IMR-90 (cell line): Measurements from ENCODE around the gene SIN3B. TPM values are rescaled to one million over a fixed set of nuclear protein-coding genes. Genes with fewer than 3 reads are reported as not detected.

Experiments
- ATAC-seq: fragments of 200-7000 bp; cut with Tn5 transposase; 2 replicates; pipeline ENCODE4 v1.9.1; 2020; ENCODE audit warnings: low read depth, mild to moderate bottlenecking, moderate library complexity
- BruUV-seq: library from RNA; stranded (reverse); fragments of 400-500 nt; replicated peaks from 2 replicates; lab custom pipeline; 2021; lab: Mats Ljungman, UMichigan
- CTCF ChIA-PET: fragments of 300-600 bp; formaldehyde crosslinking; extraction: SDS; loops from one replicate; lab custom pipeline; 2021; ENCODE audit warnings: antibody characterized with exemption; lab: Yijun Ruan, JAX
- POLR2A ChIA-PET: fragments of 300-600 bp; sonication (Branson Sonifier 250); formaldehyde crosslinking; loops from one replicate; lab custom pipeline; 2022; ENCODE audit warnings: antibody characterized with exemption; ENCODE audit not compliant: unreplicated experiment; lab: Charles Lee
- DNase-seq: peaks from one replicate; pipeline ENCODE4 v3.0.0; 2013
- H2AFZ ChIP-seq: replicated peaks from 2 replicates; pipeline ENCODE3; 2013; ENCODE audit warnings: low read length, mild to moderate bottlenecking; ENCODE audit not compliant: poor library complexity
- H2AK5ac ChIP-seq: 2 replicates; pipeline ENCODE4 v1.6.1; 2013; ENCODE audit warnings: low read depth, low read length, inconsistent platforms
- H2AK9ac ChIP-seq: replicated peaks from 2 replicates; pipeline ENCODE3; 2013; ENCODE audit warnings: mild to moderate bottlenecking, low read depth, low read length, moderate library complexity; ENCODE audit not compliant: poor library complexity
- H2BK120ac ChIP-seq: 2 replicates; pipeline ENCODE4 v1.6.1; 2013; ENCODE audit warnings: low read depth, low read length, inconsistent platforms
- H2BK15ac ChIP-seq: 3 replicates; pipeline ENCODE4 v1.6.1; 2013; ENCODE audit warnings: low read depth, low read length, inconsistent platforms
- H2BK20ac ChIP-seq: 2 replicates; pipeline ENCODE4 v1.6.1; 2013; ENCODE audit warnings: low read depth, mild to moderate bottlenecking, inconsistent platforms, low read length, moderate library complexity
- H2BK5ac ChIP-seq: 2 replicates; pipeline ENCODE4 v1.6.1; 2013; ENCODE audit warnings: mild to moderate bottlenecking, low read depth, low read length, inconsistent platforms; ENCODE audit not compliant: poor library complexity, severe bottlenecking
- H3K14ac ChIP-seq: replicated peaks from 2 replicates; pipeline ENCODE4 v1.6.1; 2013; ENCODE audit warnings: low read depth, low read length, inconsistent platforms
- H3K18ac ChIP-seq: 2 replicates; pipeline ENCODE4 v1.6.1; 2013; ENCODE audit warnings: low read depth, low read length, control low read depth
- H3K23ac ChIP-seq: 2 replicates; pipeline ENCODE4 v1.6.1; 2013; ENCODE audit warnings: low read depth, low read length, inconsistent platforms
- H3K27ac ChIP-seq: 2 replicates; pipeline ENCODE4 v1.5.1; 2013; ENCODE audit warnings: mild to moderate bottlenecking, control low read depth, low read length; ENCODE audit not compliant: insufficient read depth
- H3K27me3 ChIP-seq: 2 replicates; pipeline ENCODE4 v1.6.1; 2013; ENCODE audit warnings: low read length; ENCODE audit not compliant: control insufficient read depth, insufficient read depth
- H3K36me3 ChIP-seq: 2 replicates; pipeline ENCODE4 v1.6.1; 2013; ENCODE audit warnings: low read length, mixed read lengths; ENCODE audit not compliant: control insufficient read depth, insufficient read depth
- H3K4ac ChIP-seq: 2 replicates; pipeline ENCODE4 v1.6.1; 2013; ENCODE audit warnings: low read depth, low read length, inconsistent platforms
- H3K4me1 ChIP-seq: 2 replicates; pipeline ENCODE4 v1.6.1; 2013; ENCODE audit warnings: low read length, mixed read lengths; ENCODE audit not compliant: control insufficient read depth, insufficient read depth
- H3K4me2 ChIP-seq: 2 replicates; pipeline ENCODE4 v1.6.1; 2013; ENCODE audit warnings: low read depth, mild to moderate bottlenecking, control low read depth, low read length, moderate library complexity
- H3K4me3 ChIP-seq: 2 replicates; pipeline ENCODE4 v1.5.1; 2013; ENCODE audit warnings: low read depth, mild to moderate bottlenecking, control low read depth, low read length, moderate library complexity; ENCODE audit not compliant: insufficient read depth
- H3K56ac ChIP-seq: 2 replicates; pipeline ENCODE4 v1.6.1; 2013; ENCODE audit warnings: low read length, inconsistent platforms; ENCODE audit not compliant: insufficient read depth; ENCODE audit errors: extremely low read depth
- H3K79me1 ChIP-seq, 2 experiments: 2 replicates each; pipeline ENCODE4 v1.6.1; 2013; ENCODE audit warnings: low read length in 2 of 2, inconsistent platforms in 1 of 2, low read depth in 1 of 2
- H3K9ac ChIP-seq: 2 replicates; pipeline ENCODE4 v1.6.1; 2013; ENCODE audit warnings: low read depth, low read length, control low read depth
- H3K9me1 ChIP-seq: 2 replicates; pipeline ENCODE4 v1.6.1; 2013; ENCODE audit warnings: low read length, inconsistent platforms; ENCODE audit not compliant: insufficient read depth
- H3K9me3 ChIP-seq: 2 replicates; pipeline ENCODE4 v1.6.1; 2013; ENCODE audit warnings: low read length; ENCODE audit not compliant: control insufficient read depth, insufficient read depth
- H4K20me1 ChIP-seq: 2 replicates; pipeline ENCODE4 v1.6.1; 2013; ENCODE audit warnings: low read length, inconsistent platforms; ENCODE audit not compliant: insufficient read depth
- H4K5ac ChIP-seq: 2 replicates; pipeline ENCODE4 v1.6.1; 2013; ENCODE audit warnings: mild to moderate bottlenecking, low read depth, low read length, control low read depth
- H4K8ac ChIP-seq, 2 experiments: 2 replicates each; pipeline ENCODE4 v1.6.1; 2013; ENCODE audit warnings: low read depth in 2 of 2, low read length in 2 of 2, control low read depth in 1 of 2, inconsistent platforms in 1 of 2
- H4K91ac ChIP-seq: 2 replicates; pipeline ENCODE4 v1.6.1; 2013; ENCODE audit warnings: low read depth, low read length, inconsistent platforms; ENCODE audit not compliant: insufficient read depth
- BHLHE40 ChIP-seq: fragments of 150-350 bp; IDR thresholded peaks from 2 replicates; pipeline ENCODE4 v1.6.1; 2016; ENCODE audit warnings: mild to moderate bottlenecking, low read depth, low read length
- MAZ ChIP-seq: IDR thresholded peaks from 2 replicates; pipeline ENCODE4 v1.6.1; 2012; ENCODE audit warnings: low read depth, mild to moderate bottlenecking, low read length, improper control_type of control experiment, moderate library complexity, borderline replicate concordance
- WGBS, 2 experiments: methylation state at CpG; one replicate each; pipeline versions ENCODE4 v1.1.5 to v1.1.7; 2013; ENCODE audit warnings: missing lambda C conversion rate in 2 of 2; ENCODE audit not compliant: insufficient read length in 1 of 2; ENCODE audit errors: extremely low coverage in 2 of 2; 5-methylcytosine and 5-hydroxymethylcytosine counted together
- dilution Hi-C: fragments of 300-500 bp; cut with HindIII; formaldehyde crosslinking; loops from one replicate; pipeline ENCODE4 v1.14.3; 2018; ENCODE audit warnings: low sequenced_read_pairs; ENCODE audit not compliant: unreplicated experiment
- in situ Hi-C: fragments of 300-500 bp; cut with MboI; formaldehyde crosslinking; loops from 3 replicates; pipeline ENCODE4 v1.14.3; 2019; ENCODE audit warnings: low sequenced_read_pairs, inconsistent platforms, mixed read lengths
- intact Hi-C: fragments of 100-400 bp; cut with micrococcal nuclease; formaldehyde crosslinking; loops from 2 replicates; pipeline ENCODE4 v1.10.0; 2022
- polyA plus RNA-seq, 3 experiments: library from polyadenylated mRNA; depleted of rRNA; stranded (reverse); fragments of >200 nt; gene quantifications; 2 replicates each; pipeline ENCODE4 v1.2.3, GENCODE V29; 2012; ENCODE audit warnings: low replicate concordance in 1 of 3
- total RNA-seq: library from RNA; depleted of rRNA; stranded (reverse); fragments of >200 nt; gene quantifications from 2 replicates; pipeline ENCODE4 v1.2.3, GENCODE V29; 2012
- TF ChIP-seq, protein P1 (sequence below): fragments of 150-350 bp; IDR thresholded peaks from 2 replicates; pipeline ENCODE4 v1.6.1; 2017; ENCODE audit warnings: mild to moderate bottlenecking, antibody characterized with exemption, low read length, low read depth

Gene SIN3B
- total and polyA plus RNA-seq, 2 of the 4 experiments (the other 2 are of a cell fraction), result 7.9 to 40.0 TPM

- intact Hi-C loops, result no loop called here
- Histone ChIP-seq H4K91ac (no peak overlapping the region), H3K27me3 (peaks cover 3% of the 10 kb centered on the region; the same call in 1 of the 2 replicates), H3K56ac (no peak overlapping the region), H2BK15ac (no peak overlapping the region), H3K4me3 (no peak overlapping the region), H4K8ac (no peak overlapping the region), H3K9me3 (no peaks in the 10 kb centered on the region), H2BK5ac (no peak overlapping the region), H3K36me3 (no peaks in the 10 kb centered on the region), H2AK9ac (no peak overlapping the region), H2BK120ac (no peak overlapping the region), H3K4me1 (no peaks in the 10 kb centered on the region), H3K9ac (no peak overlapping the region), H2AK5ac (no peak overlapping the region), H2BK20ac (no peak overlapping the region), H3K27ac (no peak overlapping the region), H3K4me2 (no peak overlapping the region), H3K9me1 (no peaks in the 10 kb centered on the region), H3K14ac (no peak overlapping the region), H3K18ac (no peak overlapping the region), H2AFZ (no peak overlapping the region), H4K5ac (no peak overlapping the region), H3K23ac (no peak overlapping the region), H4K20me1 (no peaks in the 10 kb centered on the region), H3K4ac (no peak overlapping the region), H3K79me1 (no peaks in the 10 kb centered on the region)
- dilution Hi-C loops, result no loop called here
- TF ChIP-seq BHLHE40 (0 out of 2 replicates have a peak, but pooled peaks have one; percentile 9), MAZ (no peak)
- TF ChIP-seq, protein P1, sequence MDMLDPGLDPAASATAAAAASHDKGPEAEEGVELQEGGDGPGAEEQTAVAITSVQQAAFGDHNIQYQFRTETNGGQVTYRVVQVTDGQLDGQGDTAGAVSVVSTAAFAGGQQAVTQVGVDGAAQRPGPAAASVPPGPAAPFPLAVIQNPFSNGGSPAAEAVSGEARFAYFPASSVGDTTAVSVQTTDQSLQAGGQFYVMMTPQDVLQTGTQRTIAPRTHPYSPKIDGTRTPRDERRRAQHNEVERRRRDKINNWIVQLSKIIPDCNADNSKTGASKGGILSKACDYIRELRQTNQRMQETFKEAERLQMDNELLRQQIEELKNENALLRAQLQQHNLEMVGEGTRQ, result no peak
- POLR2A ChIA-PET, result no interaction called here
- BruUV-seq, result no TSS peak
- CTCF ChIA-PET, result interaction anchor here (0.6 kb wide), 1 partner anchor 385 kb away, joined by 6 read pairs; no protein-coding TSS in a partner anchor
- 90% methylated on average over 2 of the region's 8 CpGs; no CpG with 5 or more reads in 1 of the 2 experiments for whole genome bisulfite sequencing, 2 experiments
- DNase-seq (peak; percentile 71), ATAC-seq (peak; percentile 64)
- in situ Hi-C loops, result no loop called here
Observed at GRCh38 chr19:16801600-16802013, 27.6 kb upstream of the SIN3B start.
